SK-N-SH (cell line): ENCODE measurements around the gene KCNH3. TPM values are rescaled to one million over a fixed set of nuclear protein-coding genes. Genes with fewer than 3 reads are reported as not detected.

Source experiments
- CTCF ChIA-PET: fragments of 300-600, 350-600 bp; formaldehyde crosslinking; extraction: SDS; loops from one replicate; lab custom pipeline; 2021; lab: Yijun Ruan, JAX
- POLR2A ChIA-PET: fragments of 350-600 bp; sonication (Branson Sonifier 250); formaldehyde crosslinking; extraction: SDS; loops from one replicate; lab custom pipeline; 2020; ENCODE audit warnings: antibody characterized with exemption, inconsistent platforms; lab: Yijun Ruan, JAX
- DNase-seq: peaks from one replicate; pipeline ENCODE4 v3.0.0; 2012
- H2AFZ ChIP-seq: fragments of 200-600 bp; sonication (generic); 2 replicates; pipeline ENCODE4 v1.8.1; 2016; ENCODE audit warnings: antibody characterized with exemption, mild to moderate bottlenecking, low read depth
- H3F3A ChIP-seq: fragments of 200-600 bp; sonication (generic); replicated peaks from 2 replicates; pipeline ENCODE3; 2016; ENCODE audit warnings: antibody characterized with exemption, mild to moderate bottlenecking; ENCODE audit not compliant: insufficient read depth
- H3K27ac ChIP-seq, 2 experiments: fragments of 200-500 bp in 1 of 2; fragments of 200-600 bp in 1 of 2; sonication (Bioruptor generic) in 1 of 2; sonication (generic), shearing (Covaris generic) in 1 of 2; 2 replicates each; pipeline versions ENCODE4 v1.5.1 to v1.6.1; 2014 to 2016; ENCODE audit warnings: low read depth in 2 of 2, inconsistent platforms in 1 of 2, low read length in 1 of 2, mild to moderate bottlenecking in 1 of 2, mixed read lengths in 1 of 2
- H3K27me3 ChIP-seq: fragments of 200-600 bp; sonication (generic), shearing (Covaris generic); 2 replicates; pipeline ENCODE4 v1.6.1; 2016; ENCODE audit warnings: mixed run types; ENCODE audit not compliant: insufficient read depth
- H3K36me3 ChIP-seq, 2 experiments: fragments of 200-500 bp in 1 of 2; fragments of 200-600 bp in 1 of 2; sonication (Bioruptor generic) in 1 of 2; sonication (generic) in 1 of 2; replicated peaks in 1 of 2; 2 replicates each; pipeline versions ENCODE3 to v1.5.1; 2014 to 2016; ENCODE audit warnings: low read length in 1 of 2, mild to moderate bottlenecking in 1 of 2; ENCODE audit not compliant: insufficient read depth in 2 of 2, control insufficient read depth in 1 of 2
- H3K4me1 ChIP-seq, 2 experiments: fragments of 200-500 bp in 1 of 2; fragments of 200-600 bp in 1 of 2; sonication (Bioruptor generic) in 1 of 2; sonication (generic), shearing (Covaris generic) in 1 of 2; 2 replicates each; pipeline versions ENCODE4 v1.5.1 to v1.6.1; 2014 to 2016; ENCODE audit warnings: low read depth in 1 of 2, low read length in 1 of 2, mixed run types in 1 of 2; ENCODE audit not compliant: insufficient read depth in 2 of 2, control insufficient read depth in 1 of 2
- H3K4me2 ChIP-seq: fragments of 200-600 bp; sonication (generic), shearing (Covaris generic); 2 replicates; pipeline ENCODE4 v1.6.1; 2017; ENCODE audit warnings: mixed run types
- H3K4me3 ChIP-seq, 2 experiments: fragments of 200-500 bp in 1 of 2; fragments of 200-600 bp in 1 of 2; sonication (Bioruptor generic) in 1 of 2; sonication (generic), shearing (Covaris generic) in 1 of 2; 2 replicates each; pipeline versions ENCODE4 v1.5.1 to v1.8.1; 2014 to 2016; ENCODE audit warnings: low read depth in 2 of 2, inconsistent platforms in 1 of 2, low read length in 1 of 2, mild to moderate bottlenecking in 1 of 2, mixed read lengths in 1 of 2, moderate library complexity in 1 of 2
- H3K79me2 ChIP-seq: fragments of 200-600 bp; sonication (generic); 2 replicates; pipeline ENCODE4 v1.8.1; 2017; ENCODE audit warnings: mild to moderate bottlenecking; ENCODE audit not compliant: insufficient read depth
- H3K9ac ChIP-seq: fragments of 200-600 bp; sonication (generic); 2 replicates; pipeline ENCODE4 v1.6.1; 2017; ENCODE audit warnings: mixed run types
- H3K9me2 ChIP-seq: fragments of 200-600 bp; sonication (generic); 2 replicates; pipeline ENCODE4 v1.6.1; 2017; ENCODE audit warnings: mixed run types
- H3K9me3 ChIP-seq: fragments of 200-600 bp; sonication (generic); 2 replicates; pipeline ENCODE4 v1.6.1; 2017; ENCODE audit warnings: mixed run types, mild to moderate bottlenecking, moderate library complexity
- H4K20me1 ChIP-seq: fragments of 200-600 bp; sonication (generic); 2 replicates; pipeline ENCODE4 v1.6.1; 2017; ENCODE audit warnings: mild to moderate bottlenecking, mixed run types; ENCODE audit not compliant: insufficient read depth
- EP300 ChIP-seq, 2 experiments: IDR thresholded peaks; 2 replicates each; pipeline versions ENCODE4 v1.4.0 to v1.6.1; 2012; ENCODE audit warnings: borderline replicate concordance in 1 of 2, low read depth in 1 of 2, low read length in 1 of 2
- FOSL2 ChIP-seq: IDR thresholded peaks from 2 replicates; pipeline ENCODE4 v1.4.0; 2012; ENCODE audit warnings: low read depth, mild to moderate bottlenecking, moderate library complexity, borderline replicate concordance
- FOXJ3 ChIP-seq: sonication (generic); formaldehyde crosslinking; IDR thresholded peaks from 2 replicates; pipeline ENCODE4 v1.5.1; 2020; ENCODE audit warnings: mild to moderate bottlenecking, missing genetic modification reagents
- FOXM1 ChIP-seq: IDR thresholded peaks from 2 replicates; pipeline ENCODE4 v1.4.0; 2012; ENCODE audit warnings: low read depth, mild to moderate bottlenecking
- GABPA ChIP-seq: IDR thresholded peaks from 2 replicates; pipeline ENCODE4 v1.4.0; 2012; ENCODE audit warnings: low read depth, mild to moderate bottlenecking
- MAX ChIP-seq: IDR thresholded peaks from 2 replicates; pipeline ENCODE4 v1.4.0; 2012; ENCODE audit warnings: low read depth
- MEF2A ChIP-seq: IDR thresholded peaks from 2 replicates; pipeline ENCODE4 v1.4.0; 2012; ENCODE audit warnings: low read depth, borderline replicate concordance
- NFIC ChIP-seq: IDR thresholded peaks from 2 replicates; pipeline ENCODE4 v1.4.0; 2012; ENCODE audit warnings: borderline replicate concordance
- PBX3 ChIP-seq: IDR thresholded peaks from 2 replicates; pipeline ENCODE4; 2012
- POLR2AphosphoS5 ChIP-seq: IDR thresholded peaks from 2 replicates; pipeline ENCODE4 v1.6.1; 2012; ENCODE audit warnings: low read depth, low read length
- RAD21 ChIP-seq: IDR thresholded peaks from 2 replicates; pipeline ENCODE4 v1.6.1; 2012; ENCODE audit warnings: mild to moderate bottlenecking, low read length
- RCOR1 ChIP-seq: fragments of 150-350 bp; IDR thresholded peaks from 2 replicates; pipeline ENCODE4 v1.6.1; 2017; ENCODE audit warnings: antibody characterized with exemption, low read length
- RXRA ChIP-seq: IDR thresholded peaks from 2 replicates; pipeline ENCODE4 v1.4.0; 2012; ENCODE audit warnings: low read depth, mild to moderate bottlenecking, borderline replicate concordance
- SIN3A ChIP-seq: IDR thresholded peaks from 2 replicates; pipeline ENCODE4 v1.6.1; 2012; ENCODE audit warnings: low read depth, mild to moderate bottlenecking, low read length, moderate library complexity, borderline replicate concordance
- TEAD4 ChIP-seq: IDR thresholded peaks from 2 replicates; pipeline ENCODE4 v1.4.0; 2012; ENCODE audit warnings: mild to moderate bottlenecking, borderline replicate concordance; ENCODE audit not compliant: insufficient read depth
- ZBTB33 ChIP-seq: IDR thresholded peaks from 2 replicates; pipeline ENCODE4 v1.4.0; 2012; ENCODE audit warnings: low read depth, borderline replicate concordance
- WGBS: methylation state at CpG from one replicate; pipeline ENCODE4 v1.1.6; 2017; ENCODE audit warnings: low lambda C conversion rate; 5-methylcytosine and 5-hydroxymethylcytosine counted together
- polyA plus RNA-seq, 3 experiments: library from polyadenylated mRNA; depleted of rRNA; stranded (reverse); fragments of >200 nt; gene quantifications; 2 replicates each; pipeline ENCODE4 v1.2.3, GENCODE V29; 2012
- TF ChIP-seq, protein P1 (sequence below): IDR thresholded peaks from 2 replicates; pipeline ENCODE4 v1.6.1; 2012; ENCODE audit warnings: mild to moderate bottlenecking, low read depth, low read length, moderate library complexity
- TF ChIP-seq, protein P2 (sequence below): fragments of 150-350 bp; IDR thresholded peaks from 2 replicates; pipeline ENCODE4 v1.6.1; 2017; ENCODE audit warnings: antibody characterized with exemption, low read length, low read depth, borderline replicate concordance
- TF ChIP-seq, protein P3 (sequence below): IDR thresholded peaks from 2 replicates; pipeline ENCODE4 v1.4.0; 2012; ENCODE audit warnings: low read depth, borderline replicate concordance
- TF ChIP-seq, protein P4 (sequence below): fragments of 150-350 bp; IDR thresholded peaks from 2 replicates; pipeline ENCODE4 v1.6.1; 2016; ENCODE audit warnings: mild to moderate bottlenecking, low read depth, low read length

KCNH3 gene
- polyA plus RNA-seq, 1 of the 3 experiments (the other 2 are of a cell fraction): 3.7 TPM

GRCh38 chr12:49555631-49556390 is 17.0 kb downstream of the KCNH3 start:
- Histone ChIP-seq H3K4me3 (no peak overlapping the region), H3K9ac (no peak overlapping the region), H4K20me1 (no peaks in the 10 kb centered on the region), H2AFZ (no peak overlapping the region), H3K4me1 (no peaks in the 10 kb centered on the region; a peak in 1 of 4 replicates), H3K79me2 (no peaks in the 10 kb centered on the region)
- POLR2A ChIA-PET: interaction anchor here (2.5 kb wide), 1 partner anchor 12 kb away, joined by 9 read pairs; the partner anchor contains the start of gene MCRS1
- TF ChIP-seq MEF2A: no peak
- TF ChIP-seq FOSL2: no peak
- no peak for TF ChIP-seq PBX3
- no peak for TF ChIP-seq POLR2AphosphoS5
- TF ChIP-seq, protein P1, sequence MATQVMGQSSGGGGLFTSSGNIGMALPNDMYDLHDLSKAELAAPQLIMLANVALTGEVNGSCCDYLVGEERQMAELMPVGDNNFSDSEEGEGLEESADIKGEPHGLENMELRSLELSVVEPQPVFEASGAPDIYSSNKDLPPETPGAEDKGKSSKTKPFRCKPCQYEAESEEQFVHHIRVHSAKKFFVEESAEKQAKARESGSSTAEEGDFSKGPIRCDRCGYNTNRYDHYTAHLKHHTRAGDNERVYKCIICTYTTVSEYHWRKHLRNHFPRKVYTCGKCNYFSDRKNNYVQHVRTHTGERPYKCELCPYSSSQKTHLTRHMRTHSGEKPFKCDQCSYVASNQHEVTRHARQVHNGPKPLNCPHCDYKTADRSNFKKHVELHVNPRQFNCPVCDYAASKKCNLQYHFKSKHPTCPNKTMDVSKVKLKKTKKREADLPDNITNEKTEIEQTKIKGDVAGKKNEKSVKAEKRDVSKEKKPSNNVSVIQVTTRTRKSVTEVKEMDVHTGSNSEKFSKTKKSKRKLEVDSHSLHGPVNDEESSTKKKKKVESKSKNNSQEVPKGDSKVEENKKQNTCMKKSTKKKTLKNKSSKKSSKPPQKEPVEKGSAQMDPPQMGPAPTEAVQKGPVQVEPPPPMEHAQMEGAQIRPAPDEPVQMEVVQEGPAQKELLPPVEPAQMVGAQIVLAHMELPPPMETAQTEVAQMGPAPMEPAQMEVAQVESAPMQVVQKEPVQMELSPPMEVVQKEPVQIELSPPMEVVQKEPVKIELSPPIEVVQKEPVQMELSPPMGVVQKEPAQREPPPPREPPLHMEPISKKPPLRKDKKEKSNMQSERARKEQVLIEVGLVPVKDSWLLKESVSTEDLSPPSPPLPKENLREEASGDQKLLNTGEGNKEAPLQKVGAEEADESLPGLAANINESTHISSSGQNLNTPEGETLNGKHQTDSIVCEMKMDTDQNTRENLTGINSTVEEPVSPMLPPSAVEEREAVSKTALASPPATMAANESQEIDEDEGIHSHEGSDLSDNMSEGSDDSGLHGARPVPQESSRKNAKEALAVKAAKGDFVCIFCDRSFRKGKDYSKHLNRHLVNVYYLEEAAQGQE: no peak
- TF ChIP-seq, protein P2, sequence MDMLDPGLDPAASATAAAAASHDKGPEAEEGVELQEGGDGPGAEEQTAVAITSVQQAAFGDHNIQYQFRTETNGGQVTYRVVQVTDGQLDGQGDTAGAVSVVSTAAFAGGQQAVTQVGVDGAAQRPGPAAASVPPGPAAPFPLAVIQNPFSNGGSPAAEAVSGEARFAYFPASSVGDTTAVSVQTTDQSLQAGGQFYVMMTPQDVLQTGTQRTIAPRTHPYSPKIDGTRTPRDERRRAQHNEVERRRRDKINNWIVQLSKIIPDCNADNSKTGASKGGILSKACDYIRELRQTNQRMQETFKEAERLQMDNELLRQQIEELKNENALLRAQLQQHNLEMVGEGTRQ: no peak
- TF ChIP-seq FOXJ3: no peak
- no peak for TF ChIP-seq MAX
- TF ChIP-seq RAD21: no peak
- TF ChIP-seq EP300 (IDR thresholded peaks at IDR 0.05; ENCODE audit: borderline replicate concordance in 1 of 2, low read depth in 1 of 2, low read length in 1 of 2): no peak
- TF ChIP-seq FOXM1: no peak
- TF ChIP-seq NFIC: no peak
- no peak for TF ChIP-seq ZBTB33
- TF ChIP-seq TEAD4: no peak
- TF ChIP-seq, protein P3, sequence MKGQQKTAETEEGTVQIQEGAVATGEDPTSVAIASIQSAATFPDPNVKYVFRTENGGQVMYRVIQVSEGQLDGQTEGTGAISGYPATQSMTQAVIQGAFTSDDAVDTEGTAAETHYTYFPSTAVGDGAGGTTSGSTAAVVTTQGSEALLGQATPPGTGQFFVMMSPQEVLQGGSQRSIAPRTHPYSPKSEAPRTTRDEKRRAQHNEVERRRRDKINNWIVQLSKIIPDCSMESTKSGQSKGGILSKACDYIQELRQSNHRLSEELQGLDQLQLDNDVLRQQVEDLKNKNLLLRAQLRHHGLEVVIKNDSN: no peak
- TF ChIP-seq RCOR1: no peak
- no peak for TF ChIP-seq SIN3A
- TF ChIP-seq RXRA: no peak
- TF ChIP-seq, protein P4, sequence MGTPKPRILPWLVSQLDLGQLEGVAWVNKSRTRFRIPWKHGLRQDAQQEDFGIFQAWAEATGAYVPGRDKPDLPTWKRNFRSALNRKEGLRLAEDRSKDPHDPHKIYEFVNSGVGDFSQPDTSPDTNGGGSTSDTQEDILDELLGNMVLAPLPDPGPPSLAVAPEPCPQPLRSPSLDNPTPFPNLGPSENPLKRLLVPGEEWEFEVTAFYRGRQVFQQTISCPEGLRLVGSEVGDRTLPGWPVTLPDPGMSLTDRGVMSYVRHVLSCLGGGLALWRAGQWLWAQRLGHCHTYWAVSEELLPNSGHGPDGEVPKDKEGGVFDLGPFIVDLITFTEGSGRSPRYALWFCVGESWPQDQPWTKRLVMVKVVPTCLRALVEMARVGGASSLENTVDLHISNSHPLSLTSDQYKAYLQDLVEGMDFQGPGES: no peak
- TF ChIP-seq GABPA: no peak
- TF ChIP-seq, all 33 proteins: peak for 0
- Histone ChIP-seq H3K36me3 (peaks cover 4 to 32% of the 10 kb centered on the region in 2 experiments), H3K27me3 (no peaks in the 10 kb centered on the region), H3F3A (peaks cover 5% of the 10 kb centered on the region), H3K4me2 (no peak overlapping the region), H3K9me3 (no peaks in the 10 kb centered on the region), H3K9me2 (no peaks in the 10 kb centered on the region), H3K27ac (no peak overlapping the region)
- CTCF ChIA-PET: interaction anchor here (1.4 to 9.9 kb wide), 4 partner anchors 8 to 197 kb away, joined by 3 to 76 read pairs (median 12); no protein-coding TSS in a partner anchor
- WGBS: 92% methylated on average over 12 of the region's 18 CpGs
- peak; percentile 23 for DNase-seq
